NCI-H345 treated with DMSO at 0.1 percent for 48 hours (cell line): ENCODE results near the gene PAQR8.

ENCODE experiments used
- DNase-seq: peaks from one replicate; lab custom pipeline; 2025; ENCODE audit not compliant: unreplicated experiment; lab: John Stamatoyannopoulos, UW

PAQR8 gene

DNA sequence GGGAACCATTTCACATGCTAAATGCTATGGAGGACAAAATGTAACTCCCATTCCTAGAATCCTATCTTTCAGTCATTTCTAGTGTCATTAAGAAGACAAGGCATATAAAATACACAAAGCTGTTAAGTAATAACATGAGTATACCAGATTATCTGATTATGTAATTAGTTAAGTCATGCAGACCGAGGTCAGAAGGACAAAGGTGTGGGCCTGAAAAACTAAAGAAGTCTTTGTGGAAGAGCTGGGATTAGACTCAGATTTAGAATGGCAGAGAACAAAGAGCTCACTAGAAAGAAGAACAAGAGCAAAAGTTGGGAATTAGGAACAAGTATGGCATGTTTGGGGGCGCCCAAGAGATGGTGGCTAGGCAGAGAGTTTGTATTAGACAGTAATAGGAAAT is 95.1 kb downstream of the PAQR8 start:
- DNase-seq = no peak
